NCI-H1092 treated with DMSO at 0.1 percent for 48 hours (cell line): Measurements from ENCODE around the gene DEPP1.
A peak's percentile ranks its signal among the peaks of the same experiment; 100 is the strongest.
"Not testable (repeated sequence)": the region's sequence is repeated elsewhere in the genome, so short reads cannot be mapped to it uniquely, and the experiment has no call there.

Experiments
- DNase-seq: peaks from one replicate; lab custom pipeline; 2025; lab: John Stamatoyannopoulos, UW

DEPP1 gene

GRCh38 chr10:44978570-44979280 is at the start of gene DEPP1:
DEPP1 (minus strand) TSS chr10:44978809; CDS start chr10:44978030, 779 bp downstream.
- DNase-seq = peak; percentile 75

GRCh38 chr10:45023426-45023825 is 44.8 kb upstream of the DEPP1 start:
- no peak for DNase-seq

DNA sequence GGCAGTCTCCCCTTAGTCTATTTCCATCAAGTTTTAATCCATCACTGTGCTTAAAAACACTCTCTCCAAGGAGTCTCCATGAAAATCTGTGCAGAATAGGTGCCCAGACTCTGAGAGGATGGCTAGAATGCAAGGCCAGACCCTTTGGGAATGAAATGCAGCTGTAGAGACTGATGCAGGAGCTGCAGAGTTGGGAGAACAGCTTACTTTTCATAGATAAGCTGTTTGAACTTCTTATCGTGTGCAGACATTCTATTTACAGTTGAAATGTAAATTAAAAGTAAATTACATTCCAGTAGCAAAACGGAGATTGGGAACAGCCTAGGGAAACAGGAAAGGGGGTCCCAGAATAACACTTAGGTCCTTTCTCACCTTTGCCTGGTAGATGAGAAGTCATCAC is 37.0 kb upstream of the DEPP1 start:
- no peak for DNase-seq

DNA sequence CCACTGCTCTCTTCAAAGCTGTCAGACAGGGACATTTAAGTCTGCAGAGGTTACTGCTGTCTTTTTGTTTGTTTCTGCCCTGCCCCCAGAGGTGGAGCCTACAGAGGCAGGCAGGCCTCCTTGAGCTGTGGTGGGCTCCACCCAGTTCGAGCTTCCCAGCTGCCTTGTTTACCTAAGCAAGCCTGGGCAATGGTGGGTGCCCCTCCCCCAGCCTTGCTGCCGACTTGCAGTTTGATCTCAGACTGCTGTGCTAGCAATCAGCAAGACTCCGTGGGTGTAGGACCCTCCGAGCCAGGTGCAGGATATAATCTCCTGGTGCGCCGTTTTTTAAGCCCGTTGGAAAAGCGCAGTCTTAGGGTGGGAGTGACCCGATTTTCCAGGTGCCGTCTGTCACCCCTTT is 35.9 kb upstream of the DEPP1 start:
- not testable (repeated sequence) for DNase-seq

DNA sequence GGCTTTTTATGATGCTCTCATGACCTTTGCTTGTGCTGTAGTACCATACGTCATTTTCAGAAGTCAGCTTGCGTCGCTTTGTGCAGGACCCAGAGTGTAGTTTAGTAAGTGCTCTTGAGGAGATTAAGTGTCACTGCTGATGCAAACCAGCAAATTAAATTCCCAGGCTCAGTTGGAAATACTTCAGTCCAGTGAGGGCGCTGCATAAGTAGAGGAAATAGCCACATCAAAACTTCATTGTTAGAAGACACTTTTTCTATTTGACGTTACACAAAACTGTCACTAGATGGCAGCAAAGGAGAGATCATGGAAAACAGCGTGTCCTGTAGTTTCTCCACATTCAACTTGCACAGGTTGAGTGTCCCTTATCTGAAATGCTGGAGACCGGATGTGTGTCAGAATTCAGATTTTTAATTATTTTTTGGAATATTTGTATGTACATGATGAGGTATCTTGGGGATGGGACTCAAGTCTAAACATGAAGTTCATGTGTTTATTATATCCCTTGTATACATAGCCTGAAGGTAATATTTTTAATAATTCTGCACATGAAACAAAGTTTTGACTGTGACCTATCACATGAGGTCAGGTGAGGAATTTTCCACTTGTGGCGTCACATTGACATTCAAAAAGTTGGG is 30.0 kb upstream of the DEPP1 start:
- DNase-seq = peak; percentile 55

- DNase-seq = no peak
Measured at GRCh38 chr10:45006276-45007030, 27.8 kb upstream of the DEPP1 start.

DNA sequence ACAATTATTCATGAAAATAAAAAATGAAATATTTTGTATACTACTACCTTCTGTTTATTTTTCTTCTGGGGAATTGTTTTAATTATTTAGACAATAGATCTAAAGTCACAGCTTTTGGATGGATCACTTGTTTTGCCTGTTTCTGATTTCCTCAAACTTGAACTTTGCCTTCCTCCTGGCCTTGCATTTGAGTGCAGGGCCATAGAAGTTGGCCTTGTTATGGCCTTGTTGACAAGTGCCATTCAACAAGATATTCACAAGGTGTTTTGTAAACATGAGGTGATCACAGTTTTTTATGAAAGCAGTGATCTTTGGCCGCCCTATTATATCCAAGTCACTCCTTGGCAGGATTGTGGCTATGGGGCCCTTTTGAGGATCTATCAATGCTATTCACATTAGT is 26.7 kb upstream of the DEPP1 start:
- DNase-seq = no peak

GRCh38 chr10:45004661-45005060 is 26.1 kb upstream of the DEPP1 start:
- no peak for DNase-seq

GRCh38 chr10:45003432-45004000 is 24.9 kb upstream of the DEPP1 start:
- DNase-seq = no peak

DNA sequence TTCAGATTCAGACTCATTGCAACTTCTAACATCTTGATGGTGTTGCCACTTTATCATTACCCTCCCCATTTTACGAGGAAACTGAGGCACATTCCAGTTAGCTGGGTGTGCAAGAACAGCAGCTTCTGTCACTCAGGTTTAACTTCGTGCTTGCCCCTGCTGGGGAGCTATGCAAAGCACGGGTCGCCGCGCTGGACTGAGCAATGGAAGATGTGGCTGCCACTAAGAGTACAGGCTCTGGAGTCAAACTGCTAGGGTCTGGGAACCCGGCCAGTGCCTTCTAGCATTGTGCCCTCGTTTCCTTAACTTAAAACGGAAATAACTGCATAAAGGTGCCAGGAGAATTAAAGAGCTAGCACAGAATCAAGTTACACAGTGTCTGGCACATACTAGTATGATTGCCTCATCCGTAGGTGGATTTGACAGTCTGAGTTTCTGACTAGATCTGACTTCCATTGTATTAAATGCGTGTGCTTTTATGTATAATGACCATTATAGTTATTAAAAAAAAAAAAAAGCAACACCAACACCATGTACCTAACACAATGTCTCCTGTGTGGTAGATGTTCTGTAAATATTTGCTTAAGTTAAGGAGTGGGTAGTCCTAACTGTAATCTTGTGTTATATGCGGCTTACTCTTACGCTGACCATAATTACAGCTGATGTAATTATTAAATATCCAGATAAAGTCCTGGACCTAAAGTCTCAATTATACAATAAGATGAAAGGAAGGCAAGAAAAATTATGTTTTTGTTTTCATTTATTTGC is 23.0 kb upstream of the DEPP1 start:
- peak; percentile 72 for DNase-seq

GRCh38 chr10:45000752-45001380 is 22.3 kb upstream of the DEPP1 start, which contains the start of gene ZNF22:
ZNF22 (plus strand) TSS chr10:45000923; CDS start chr10:45003369, 2,446 bp downstream.
- peak; percentile 71 for DNase-seq

GRCh38 chr10:45000138-45000751 is 21.6 kb upstream of the DEPP1 start:
- DNase-seq = no peak

GRCh38 chr10:44998146-44998631 is 19.6 kb upstream of the DEPP1 start:
- no peak for DNase-seq

DNA sequence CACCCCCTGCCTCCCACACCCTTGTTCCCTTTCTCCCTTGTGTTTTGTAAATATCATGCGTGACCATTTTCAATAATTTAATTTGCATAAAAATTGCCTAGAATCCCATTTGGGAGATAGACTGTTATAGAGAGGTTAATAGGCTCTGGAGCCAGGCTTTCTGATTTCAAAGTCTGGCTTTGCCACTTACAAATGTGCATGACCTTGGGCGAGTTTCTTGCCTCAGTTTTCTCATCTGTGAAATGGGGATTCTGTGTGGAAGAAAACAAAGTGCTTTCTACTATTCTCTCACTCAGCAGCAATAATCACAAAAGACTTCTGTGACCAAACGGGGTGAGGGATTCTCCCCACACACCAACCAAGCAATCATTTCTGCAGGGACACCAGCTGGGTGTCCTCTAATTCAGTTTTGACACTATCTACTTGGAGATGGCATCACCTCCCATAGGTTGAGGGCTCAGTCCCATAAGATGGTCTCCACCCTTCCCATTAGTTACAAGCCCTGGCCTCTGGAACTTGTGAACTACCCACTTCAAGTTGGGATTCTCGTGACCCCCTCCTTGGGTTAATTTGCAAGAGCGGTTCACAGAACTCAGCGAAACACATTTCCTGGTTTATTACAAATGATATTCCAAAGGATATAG is 18.6 kb upstream of the DEPP1 start:
- DNase-seq = no peak

GRCh38 chr10:44995914-44996669 is 17.5 kb upstream of the DEPP1 start:
- no peak for DNase-seq

GRCh38 chr10:44995581-44995913 is 16.9 kb upstream of the DEPP1 start:
- no peak for DNase-seq

GRCh38 chr10:44994752-44995530 is 16.3 kb upstream of the DEPP1 start:
- no peak for DNase-seq

- no peak for DNase-seq
Measured at GRCh38 chr10:44993922-44994751, 15.5 kb upstream of the DEPP1 start.
